ENCODE results near the gene SF1.

GRCh38 chr11:64717268-64717578 lies 61.1 kb downstream of the SF1 start:
- no peak for TF ChIP-seq POLR2A (IDR thresholded peaks at IDR 0.05; ENCODE audit: low read depth, low read length)
- TF ChIP-seq POLR2AphosphoS5 (IDR thresholded peaks at IDR 0.05; ENCODE audit: low read depth, low read length) = no peak
- no peak for TF ChIP-seq TAF1 (IDR thresholded peaks at IDR 0.05; ENCODE audit: borderline replicate concordance, low read depth, low read length)

Measured in GM12892 (cell line).